Measurements from ENCODE around the gene LIG1. TPM values are rescaled to one million over a fixed set of nuclear protein-coding genes. Genes with fewer than 3 reads are reported as not detected.
A peak's percentile ranks its signal among the peaks of the same experiment; 100 is the strongest.

The LIG1 gene
- total and polyA plus RNA-seq, 2 of the 13 experiments (the other 11 are each of a cell fraction or from before 2014, with no cell fraction given): 20.1 to 64.4 TPM

DNA sequence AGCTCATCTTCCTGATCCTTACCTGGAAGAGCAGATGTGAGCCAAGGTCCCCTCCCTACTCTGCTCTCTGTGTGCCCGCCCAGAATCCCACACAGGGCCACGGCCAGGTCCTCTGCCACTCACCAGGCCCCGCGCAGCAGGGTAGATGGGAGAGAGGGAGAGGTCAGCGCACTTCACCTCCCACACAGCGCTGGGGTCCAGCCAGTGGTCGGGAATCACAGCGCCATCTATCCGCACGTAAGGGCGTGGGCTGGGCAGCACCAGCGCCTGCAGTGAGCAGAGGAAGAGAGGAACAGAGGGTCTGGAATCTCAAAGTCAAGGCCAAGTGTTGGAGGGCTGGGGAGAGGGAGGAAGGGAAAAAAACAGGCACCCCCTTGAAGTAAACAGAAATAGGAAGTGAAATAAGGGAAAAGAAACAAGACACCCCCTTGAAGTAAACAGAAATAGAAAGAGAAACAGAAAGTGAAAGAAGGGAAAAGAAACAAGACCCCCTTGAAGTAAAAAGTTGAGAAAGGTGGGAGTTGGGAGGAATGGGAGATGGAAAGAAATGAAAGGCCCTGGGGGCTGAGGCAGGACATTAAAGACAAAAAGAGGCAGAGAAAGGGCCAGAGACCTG is 52.5 kb downstream of the LIG1 start:
- H3K9me3 ChIP-seq (ENCODE audit: low read length): no peaks in the 10 kb centered on the region
- DNase-seq (ENCODE audit: low spot score) (no peak), ATAC-seq (no peak), FAIRE-seq (no peak)
- no peaks in the 10 kb centered on the region for H3K4me1 ChIP-seq (ENCODE audit: insufficient read depth, low read length)
- no peak overlapping the region for H3K4me2 ChIP-seq (ENCODE audit: low read depth, low read length)
- WGBS (ENCODE audit: low lambda C conversion rate): 98% methylated on average over 12 of the region's 12 CpGs
- no peaks in the 10 kb centered on the region for H4K20me1 ChIP-seq (ENCODE audit: insufficient read depth, low read length)
- H3K4me3 ChIP-seq (replicated peaks in 1 of 3; ENCODE audit: insufficient read depth in 1 of 3, low read depth in 2 of 3, low read length in 3 of 3): no peak overlapping the region
- ChIA-PET POLR2A (no interaction called here), CTCF (ENCODE audit: low intra/inter-chr PET ratio, low total read pairs) (no interaction called here)
- BruUV-seq (replicated peaks): no TSS peak
- no peaks in the 10 kb centered on the region for H3K79me2 ChIP-seq (ENCODE audit: insufficient read depth, low read length)
- TF ChIP-seq, protein P1, sequence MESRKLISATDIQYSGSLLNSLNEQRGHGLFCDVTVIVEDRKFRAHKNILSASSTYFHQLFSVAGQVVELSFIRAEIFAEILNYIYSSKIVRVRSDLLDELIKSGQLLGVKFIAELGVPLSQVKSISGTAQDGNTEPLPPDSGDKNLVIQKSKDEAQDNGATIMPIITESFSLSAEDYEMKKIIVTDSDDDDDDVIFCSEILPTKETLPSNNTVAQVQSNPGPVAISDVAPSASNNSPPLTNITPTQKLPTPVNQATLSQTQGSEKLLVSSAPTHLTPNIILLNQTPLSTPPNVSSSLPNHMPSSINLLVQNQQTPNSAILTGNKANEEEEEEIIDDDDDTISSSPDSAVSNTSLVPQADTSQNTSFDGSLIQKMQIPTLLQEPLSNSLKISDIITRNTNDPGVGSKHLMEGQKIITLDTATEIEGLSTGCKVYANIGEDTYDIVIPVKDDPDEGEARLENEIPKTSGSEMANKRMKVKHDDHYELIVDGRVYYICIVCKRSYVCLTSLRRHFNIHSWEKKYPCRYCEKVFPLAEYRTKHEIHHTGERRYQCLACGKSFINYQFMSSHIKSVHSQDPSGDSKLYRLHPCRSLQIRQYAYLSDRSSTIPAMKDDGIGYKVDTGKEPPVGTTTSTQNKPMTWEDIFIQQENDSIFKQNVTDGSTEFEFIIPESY (CRISPR knock-in tag; IDR thresholded peaks at IDR 0.05): peak; percentile 76
- no peak for TF ChIP-seq RFXAP (CRISPR knock-in tag; IDR thresholded peaks at IDR 0.05; ENCODE audit: borderline replicate concordance)
- TF ChIP-seq JDP2 (CRISPR knock-in tag; IDR thresholded peaks at IDR 0.05; ENCODE audit: borderline replicate concordance): no peak
- TF ChIP-seq ZNF720 (CRISPR knock-in tag; IDR thresholded peaks at IDR 0.05): no peak
- no peak for TF ChIP-seq POLR2AphosphoS2 (IDR thresholded peaks at IDR 0.05; ENCODE audit: low read depth, low read length)
- no peak for TF ChIP-seq PLRG1 (conservative IDR thresholded peaks at IDR 0.05)
- TF ChIP-seq, protein P2, sequence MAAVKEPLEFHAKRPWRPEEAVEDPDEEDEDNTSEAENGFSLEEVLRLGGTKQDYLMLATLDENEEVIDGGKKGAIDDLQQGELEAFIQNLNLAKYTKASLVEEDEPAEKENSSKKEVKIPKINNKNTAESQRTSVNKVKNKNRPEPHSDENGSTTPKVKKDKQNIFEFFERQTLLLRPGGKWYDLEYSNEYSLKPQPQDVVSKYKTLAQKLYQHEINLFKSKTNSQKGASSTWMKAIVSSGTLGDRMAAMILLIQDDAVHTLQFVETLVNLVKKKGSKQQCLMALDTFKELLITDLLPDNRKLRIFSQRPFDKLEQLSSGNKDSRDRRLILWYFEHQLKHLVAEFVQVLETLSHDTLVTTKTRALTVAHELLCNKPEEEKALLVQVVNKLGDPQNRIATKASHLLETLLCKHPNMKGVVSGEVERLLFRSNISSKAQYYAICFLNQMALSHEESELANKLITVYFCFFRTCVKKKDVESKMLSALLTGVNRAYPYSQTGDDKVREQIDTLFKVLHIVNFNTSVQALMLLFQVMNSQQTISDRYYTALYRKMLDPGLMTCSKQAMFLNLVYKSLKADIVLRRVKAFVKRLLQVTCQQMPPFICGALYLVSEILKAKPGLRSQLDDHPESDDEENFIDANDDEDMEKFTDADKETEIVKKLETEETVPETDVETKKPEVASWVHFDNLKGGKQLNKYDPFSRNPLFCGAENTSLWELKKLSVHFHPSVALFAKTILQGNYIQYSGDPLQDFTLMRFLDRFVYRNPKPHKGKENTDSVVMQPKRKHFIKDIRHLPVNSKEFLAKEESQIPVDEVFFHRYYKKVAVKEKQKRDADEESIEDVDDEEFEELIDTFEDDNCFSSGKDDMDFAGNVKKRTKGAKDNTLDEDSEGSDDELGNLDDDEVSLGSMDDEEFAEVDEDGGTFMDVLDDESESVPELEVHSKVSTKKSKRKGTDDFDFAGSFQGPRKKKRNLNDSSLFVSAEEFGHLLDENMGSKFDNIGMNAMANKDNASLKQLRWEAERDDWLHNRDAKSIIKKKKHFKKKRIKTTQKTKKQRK (IDR thresholded peaks at IDR 0.05; ENCODE audit: low read length): no peak
- H2AFZ ChIP-seq (ENCODE audit: low read length): no peak overlapping the region
- no peak overlapping the region for H3K27ac ChIP-seq (ENCODE audit: extremely low read length, insufficient read depth, low read length)
- H3K36me3 ChIP-seq (replicated peaks in 1 of 2; ENCODE audit: control insufficient read depth in 1 of 2, insufficient read depth in 2 of 2, low read length in 2 of 2): peaks cover 10 to 45% of the 10 kb centered on the region in 2 experiments; a peak in 4 of 5 replicates
- in situ Hi-C loops (cut with HindIII; ENCODE audit: extremely low pct_ligation_motif_present, low pct_unique_long_range_greater_than_20kb) (no loop called here), intact Hi-C loops (cut with micrococcal nuclease; ENCODE audit: unreplicated experiment) (no loop called here)
- H3K27me3 ChIP-seq (ENCODE audit: control insufficient read depth in 1 of 2, insufficient read depth in 2 of 2, low read length in 2 of 2): no peaks in the 10 kb centered on the region
- H3K9ac ChIP-seq (ENCODE audit: insufficient read depth, low read depth, low read length): no peak overlapping the region
